Adipocyte (in vitro differentiated cells): Measurements from ENCODE around the gene TOP2A.

Experiments used
- DNase-seq: peaks from one replicate; pipeline ENCODE4 v3.0.0-alpha.2; 2015; ENCODE audit warnings: low read depth
- H3K27me3 ChIP-seq: replicated peaks from 2 replicates; pipeline ENCODE4 v1.7.0; 2013; ENCODE audit warnings: mild to moderate bottlenecking, low read length, moderate library complexity; ENCODE audit not compliant: control insufficient read depth, insufficient read depth
- H3K36me3 ChIP-seq: 2 replicates; pipeline ENCODE4 v1.7.0; 2013; ENCODE audit warnings: low read length, mild to moderate bottlenecking, moderate library complexity; ENCODE audit not compliant: control insufficient read depth, insufficient read depth, severe bottlenecking
- H3K4me1 ChIP-seq: 2 replicates; pipeline ENCODE4 v1.7.0; 2013; ENCODE audit warnings: mild to moderate bottlenecking, low read length, moderate library complexity; ENCODE audit not compliant: control insufficient read depth, insufficient read depth
- H3K4me3 ChIP-seq: 2 replicates; pipeline ENCODE4 v1.7.0; 2013; ENCODE audit warnings: mild to moderate bottlenecking, low read length, moderate library complexity
- H3K9ac ChIP-seq: 2 replicates; pipeline ENCODE4 v1.7.0; 2013; ENCODE audit warnings: mild to moderate bottlenecking, low read length, moderate library complexity
- H3K9me3 ChIP-seq: 2 replicates; pipeline ENCODE4 v1.7.0; 2013; ENCODE audit warnings: mild to moderate bottlenecking, low read length, moderate library complexity; ENCODE audit not compliant: control insufficient read depth

Gene TOP2A

DNA sequence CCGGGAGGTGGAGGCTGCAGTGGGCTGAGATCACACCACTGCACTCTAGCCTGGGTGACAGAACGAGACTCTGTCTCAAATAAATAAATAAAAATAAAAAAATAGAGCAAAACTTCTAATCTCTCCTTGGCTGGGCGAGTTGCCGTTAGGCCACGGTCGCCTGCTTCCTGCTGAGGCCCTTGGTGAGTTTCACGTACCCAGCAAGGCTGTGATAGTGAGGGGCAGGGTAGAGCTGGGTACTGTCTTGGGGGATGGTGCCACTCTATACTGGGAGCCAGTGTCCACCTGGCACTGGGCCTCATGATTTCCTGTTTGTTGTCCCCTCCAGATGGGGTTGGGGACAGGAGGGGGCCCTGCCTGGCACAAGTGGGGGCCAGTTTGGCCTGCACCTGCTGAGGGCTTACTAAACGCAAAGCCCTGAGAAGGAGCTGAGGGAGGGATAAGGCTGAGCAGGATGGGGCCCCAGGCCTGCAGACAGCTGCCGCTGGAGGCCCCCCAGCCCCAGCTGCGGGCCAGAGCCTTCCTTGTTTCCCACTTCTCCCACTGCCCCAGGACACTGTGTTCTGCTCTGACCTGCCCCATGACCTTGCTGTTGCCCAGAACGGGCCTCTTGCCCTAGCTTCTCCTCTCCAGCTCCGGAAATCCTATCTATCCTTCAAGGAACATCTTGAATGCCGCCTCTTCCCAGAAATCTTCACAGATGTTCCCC, 78.6 kb downstream of the TOP2A start:
- Histone ChIP-seq H3K36me3 (peaks cover 13% of the 10 kb centered on the region), H3K4me1 (peaks cover 56% of the 10 kb centered on the region), H3K4me3 (no peak overlapping the region), H3K27me3 (no peaks in the 10 kb centered on the region), H3K9ac (no peak overlapping the region), H3K9me3 (no peaks in the 10 kb centered on the region)
- no peak for DNase-seq
